Muscle of leg (tissue), 11 donors: ENCODE data around the gene RPTOR. TPM values are rescaled to one million over a fixed set of nuclear protein-coding genes. Genes with fewer than 3 reads are reported as not detected.

Experiments used
- DNase-seq: peaks from one replicate; pipeline ENCODE4 v3.0.0; 2013
- H3K27ac ChIP-seq: one replicate; pipeline ENCODE4 v1.5.1; 2013; ENCODE audit warnings: mild to moderate bottlenecking, low read length, control low read depth
- H3K27me3 ChIP-seq: one replicate; pipeline ENCODE4 v1.6.1; 2013; ENCODE audit warnings: low read length; ENCODE audit not compliant: control insufficient read depth, insufficient read depth
- H3K36me3 ChIP-seq: one replicate; pipeline ENCODE4 v1.6.1; 2013; ENCODE audit warnings: low read length; ENCODE audit not compliant: control insufficient read depth, insufficient read depth
- H3K4me1 ChIP-seq: one replicate; pipeline ENCODE4 v1.6.1; 2013; ENCODE audit warnings: low read length; ENCODE audit not compliant: control insufficient read depth, insufficient read depth
- H3K4me3 ChIP-seq: one replicate; pipeline ENCODE4 v1.5.1; 2013; ENCODE audit warnings: low read length, control low read depth
- H3K9me3 ChIP-seq: replicated peaks from 2 replicates; pipeline ENCODE4 v1.6.1; 2013; ENCODE audit warnings: low read depth, low read length; ENCODE audit not compliant: control insufficient read depth
- WGBS: methylation state at CpG from one replicate; pipeline ENCODE4 v1.1.5; 2013; ENCODE audit warnings: missing lambda C conversion rate; ENCODE audit not compliant: insufficient coverage; 5-methylcytosine and 5-hydroxymethylcytosine counted together
- polyA plus RNA-seq, 8 donors: library from polyadenylated mRNA; unstranded; fragments of 120-200 nt; gene quantifications; one replicate each; pipeline versions ENCODE4 v1.2.1 to v1.2.3, GENCODE V29; 2013; ENCODE audit warnings: inconsistent platforms in 1 of 8, low replicate concordance in 1 of 8; ENCODE audit not compliant: insufficient read length in 8 of 8, insufficient read depth in 1 of 8
- total RNA-seq: library from RNA; stranded (reverse); fragments of 120-200 nt; gene quantifications from one replicate; pipeline ENCODE4 v1.2.4, GENCODE V29; 2013

Gene RPTOR
- total and polyA plus RNA-seq, 9 donors: 17.3 to 23.7 (median 20.0) TPM

GRCh38 chr17:80712089-80712488 lies 167.5 kb downstream of the RPTOR start:
- WGBS: no CpG with 5 or more reads among the region's 4 CpGs

GRCh38 chr17:80712606-80713005 lies 168.0 kb downstream of the RPTOR start:
- H3K4me3 ChIP-seq: no peak overlapping the region
- 79% methylated on average over 5 of the region's 8 CpGs for WGBS
- peaks cover 4% of the 10 kb centered on the region for H3K9me3 ChIP-seq
- H3K36me3 ChIP-seq: peaks cover 15% of the 10 kb centered on the region
- H3K4me1 ChIP-seq: peaks cover 3% of the 10 kb centered on the region
- no peaks in the 10 kb centered on the region for H3K27me3 ChIP-seq
- no peak overlapping the region for H3K27ac ChIP-seq
- DNase-seq: no peak

More at GRCh38 chr17:80712089-80712488, 167.5 kb downstream of the RPTOR start:
- Histone ChIP-seq H3K4me1 (no peaks in the 10 kb centered on the region), H3K27ac (no peak overlapping the region), H3K36me3 (peaks cover 15% of the 10 kb centered on the region), H3K9me3 (peaks cover 4% of the 10 kb centered on the region), H3K4me3 (no peak overlapping the region), H3K27me3 (no peaks in the 10 kb centered on the region)
- no peak for DNase-seq

GRCh38 chr17:80716986-80717719 lies 172.5 kb downstream of the RPTOR start:
- no peak for DNase-seq
- Histone ChIP-seq H3K4me1 (peaks cover 23% of the 10 kb centered on the region), H3K4me3 (no peak overlapping the region), H3K27me3 (no peaks in the 10 kb centered on the region), H3K27ac (no peak overlapping the region), H3K36me3 (no peaks in the 10 kb centered on the region), H3K9me3 (peaks cover 4% of the 10 kb centered on the region)
- WGBS: 83% methylated on average over 7 of the region's 10 CpGs

- 76% methylated on average over 3 of the region's 7 CpGs for WGBS
- Histone ChIP-seq H3K4me3 (no peak overlapping the region), H3K4me1 (peaks cover 28% of the 10 kb centered on the region), H3K27me3 (no peaks in the 10 kb centered on the region), H3K9me3 (peaks cover 4% of the 10 kb centered on the region), H3K27ac (no peak overlapping the region), H3K36me3 (no peaks in the 10 kb centered on the region)
- no peak for DNase-seq
These were observed 173.1 kb downstream of the RPTOR start for GRCh38 chr17:80717720-80718083.

GRCh38 chr17:80718428-80718827 lies 173.8 kb downstream of the RPTOR start:
- H3K4me3 ChIP-seq: no peak overlapping the region
- 83% methylated on average over 4 of the region's 4 CpGs for WGBS
- no peaks in the 10 kb centered on the region for H3K36me3 ChIP-seq
- H3K27ac ChIP-seq: no peak overlapping the region
- no peak for DNase-seq
- H3K4me1 ChIP-seq: peaks cover 29% of the 10 kb centered on the region
- peaks cover 4% of the 10 kb centered on the region for H3K9me3 ChIP-seq
- H3K27me3 ChIP-seq: no peaks in the 10 kb centered on the region

GRCh38 chr17:80719449-80719848 lies 174.8 kb downstream of the RPTOR start:
- Histone ChIP-seq H3K4me3 (no peak overlapping the region), H3K27ac (no peak overlapping the region), H3K4me1 (peaks cover 29% of the 10 kb centered on the region), H3K27me3 (no peaks in the 10 kb centered on the region), H3K36me3 (no peaks in the 10 kb centered on the region), H3K9me3 (peaks cover 4% of the 10 kb centered on the region)
- DNase-seq: no peak
- WGBS: 73% methylated on average over 1 of the region's 9 CpGs

- no peaks in the 10 kb centered on the region for H3K9me3 ChIP-seq
- H3K4me1 ChIP-seq: peaks cover 36% of the 10 kb centered on the region
- no peak overlapping the region for H3K4me3 ChIP-seq
- no peak for DNase-seq
- no peak overlapping the region for H3K27ac ChIP-seq
- 59% methylated on average over 31 of the region's 35 CpGs for WGBS
- no peaks in the 10 kb centered on the region for H3K27me3 ChIP-seq
- H3K36me3 ChIP-seq: no peaks in the 10 kb centered on the region
These were observed 176.3 kb downstream of the RPTOR start for GRCh38 chr17:80720610-80721577.

- Histone ChIP-seq H3K36me3 (no peaks in the 10 kb centered on the region), H3K4me1 (peaks cover 35% of the 10 kb centered on the region), H3K4me3 (no peak overlapping the region), H3K27me3 (no peaks in the 10 kb centered on the region), H3K27ac (no peak overlapping the region), H3K9me3 (no peaks in the 10 kb centered on the region)
- 88% methylated on average over 1 of the region's 3 CpGs for WGBS
- DNase-seq: peak; percentile 46
These were observed 178.0 kb downstream of the RPTOR start for GRCh38 chr17:80722661-80723060.

GRCh38 chr17:80724775-80725266 lies 180.2 kb downstream of the RPTOR start:
- H3K27ac ChIP-seq: no peak overlapping the region
- WGBS: 79% methylated on average over 9 of the region's 16 CpGs

GRCh38 chr17:80725517-80725916 lies 180.9 kb downstream of the RPTOR start:
- Histone ChIP-seq H3K36me3 (no peaks in the 10 kb centered on the region), H3K4me3 (no peak overlapping the region), H3K27me3 (no peaks in the 10 kb centered on the region), H3K9me3 (no peaks in the 10 kb centered on the region), H3K27ac (no peak overlapping the region), H3K4me1 (peaks cover 40% of the 10 kb centered on the region)
- WGBS: 49% methylated on average over 3 of the region's 8 CpGs
- DNase-seq: no peak

More at GRCh38 chr17:80724775-80725266, 180.2 kb downstream of the RPTOR start:
- no peaks in the 10 kb centered on the region for H3K36me3 ChIP-seq
- no peak for DNase-seq
- H3K9me3 ChIP-seq: no peaks in the 10 kb centered on the region
- H3K4me1 ChIP-seq: peaks cover 34% of the 10 kb centered on the region
- no peak overlapping the region for H3K4me3 ChIP-seq
- H3K27me3 ChIP-seq: no peaks in the 10 kb centered on the region
